Tibial artery (tissue), 4 donors: ENCODE measurements around the gene PICALM.
A peak's percentile ranks its signal among the peaks of the same experiment; 100 is the strongest.

ENCODE experiments used
- DNase-seq, 2 donors: peaks; one replicate each; pipeline ENCODE4 v3.0.0-alpha.2; 2019
- H3K27ac ChIP-seq, 2 donors: fragments of 200-600 bp; sonication (generic) in 1 of 2; 1 replicate in 1 of 2; 2 replicates in 1 of 2; pipeline ENCODE4 v1.5.1; 2018 to 2019; ENCODE audit warnings: mild to moderate bottlenecking in 1 of 2
- H3K27me3 ChIP-seq, 2 donors: fragments of 200-600 bp; sonication (generic) in 1 of 2; one replicate each; pipeline versions ENCODE4 v1.5.1 to v1.6.0; 2016 to 2019
- H3K36me3 ChIP-seq, 3 donors: fragments of 200-600 bp; sonication (generic) in 2 of 3; one replicate each; pipeline ENCODE4 v1.5.1; 2016 to 2019; ENCODE audit warnings: mild to moderate bottlenecking in 2 of 3
- H3K4me1 ChIP-seq, 4 donors: fragments of 200-600 bp; sonication (generic) in 2 of 4; 1 replicate in 3 of 4; 2 replicates in 1 of 4; pipeline ENCODE4 v1.5.1; 2016 to 2019
- H3K4me3 ChIP-seq, 2 donors: fragments of 200-600 bp; sonication (generic) in 1 of 2; 1 replicate in 1 of 2; 2 replicates in 1 of 2; pipeline ENCODE4 v1.5.1; 2018 to 2019; ENCODE audit warnings: mild to moderate bottlenecking in 2 of 2
- H3K9me3 ChIP-seq, 3 donors: fragments of 200-600 bp; sonication (generic) in 1 of 3; one replicate each; pipeline ENCODE4 v1.5.1; 2016 to 2019
- intact Hi-C: fragments of 100-400 bp; cut with DNase I; formaldehyde crosslinking; loops from one replicate; pipeline ENCODE4 v1.15.0; 2023; ENCODE audit warnings: low total_unique reads
- TF ChIP-seq, protein P1 (sequence below), 2 experiments: fragments of 200-600 bp in 1 of 2; fragments of 450-650 bp in 1 of 2; IDR thresholded peaks; one replicate each; pipeline ENCODE4 v1.5.1; 2017 to 2019; ENCODE audit warnings: antibody characterized with exemption in 2 of 2, mild to moderate bottlenecking in 1 of 2, moderate library complexity in 1 of 2

The PICALM gene

DNA sequence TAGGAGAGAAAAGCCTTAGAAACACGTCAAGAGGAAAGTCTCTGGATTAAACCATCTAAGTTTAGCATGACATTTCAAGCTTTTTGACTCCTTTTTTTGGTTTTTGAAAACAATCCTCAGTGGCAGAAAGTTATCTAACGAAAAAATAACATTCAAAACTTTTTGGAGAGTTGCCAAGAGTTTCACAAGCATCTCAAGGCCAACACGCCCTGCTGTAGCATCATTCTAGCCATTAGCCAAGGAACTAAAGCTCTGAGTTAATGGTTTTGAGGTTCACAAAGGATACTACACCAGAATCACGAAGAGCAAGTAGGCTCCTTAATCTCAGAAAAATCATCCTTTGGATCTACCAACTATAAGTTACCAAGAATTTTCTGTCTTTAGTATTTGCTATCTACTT, 94.8 kb downstream of the PICALM start:
- peaks cover 0 to 51% (median 3%) of the 10 kb centered on the region in 4 donors for H3K4me1 ChIP-seq
- DNase-seq, result no peak
- TF ChIP-seq, protein P1, sequence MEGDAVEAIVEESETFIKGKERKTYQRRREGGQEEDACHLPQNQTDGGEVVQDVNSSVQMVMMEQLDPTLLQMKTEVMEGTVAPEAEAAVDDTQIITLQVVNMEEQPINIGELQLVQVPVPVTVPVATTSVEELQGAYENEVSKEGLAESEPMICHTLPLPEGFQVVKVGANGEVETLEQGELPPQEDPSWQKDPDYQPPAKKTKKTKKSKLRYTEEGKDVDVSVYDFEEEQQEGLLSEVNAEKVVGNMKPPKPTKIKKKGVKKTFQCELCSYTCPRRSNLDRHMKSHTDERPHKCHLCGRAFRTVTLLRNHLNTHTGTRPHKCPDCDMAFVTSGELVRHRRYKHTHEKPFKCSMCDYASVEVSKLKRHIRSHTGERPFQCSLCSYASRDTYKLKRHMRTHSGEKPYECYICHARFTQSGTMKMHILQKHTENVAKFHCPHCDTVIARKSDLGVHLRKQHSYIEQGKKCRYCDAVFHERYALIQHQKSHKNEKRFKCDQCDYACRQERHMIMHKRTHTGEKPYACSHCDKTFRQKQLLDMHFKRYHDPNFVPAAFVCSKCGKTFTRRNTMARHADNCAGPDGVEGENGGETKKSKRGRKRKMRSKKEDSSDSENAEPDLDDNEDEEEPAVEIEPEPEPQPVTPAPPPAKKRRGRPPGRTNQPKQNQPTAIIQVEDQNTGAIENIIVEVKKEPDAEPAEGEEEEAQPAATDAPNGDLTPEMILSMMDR (IDR thresholded peaks at IDR 0.05), result no peak
- peak overlapping the region in 1 of 2 donors; percentile 52 for H3K27ac ChIP-seq
- intact Hi-C loops, result no loop called here
- H3K4me3 ChIP-seq, result no peak overlapping the region
- H3K27me3 ChIP-seq, result no peaks in the 10 kb centered on the region
- no peaks in the 10 kb centered on the region for H3K9me3 ChIP-seq
- peaks cover 49 to 61% (median 50%) of the 10 kb centered on the region in 3 donors for H3K36me3 ChIP-seq

DNA sequence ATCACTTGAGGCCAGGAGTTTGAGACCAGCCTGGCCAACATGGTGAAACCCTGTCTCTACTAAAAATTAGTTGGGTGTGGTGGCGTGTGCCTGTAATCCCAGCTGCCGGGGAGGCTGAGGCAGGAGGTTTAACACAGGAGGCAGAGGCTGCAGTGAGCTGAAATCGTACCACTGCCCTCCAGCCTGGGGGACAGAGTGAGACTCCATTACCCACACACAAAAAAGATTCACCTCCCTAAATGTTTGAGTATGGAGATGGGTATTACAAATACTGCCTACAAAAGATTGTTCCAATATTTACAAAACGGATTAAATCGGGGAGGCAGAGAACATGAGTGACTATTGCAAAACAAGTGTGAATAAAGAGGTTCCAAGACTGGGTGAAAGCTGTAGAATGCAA, 98.3 kb downstream of the PICALM start:
- Histone ChIP-seq H3K36me3 (peaks cover 44 to 63% (median 58%) of the 10 kb centered on the region in 3 donors), H3K27me3 (no peaks in the 10 kb centered on the region), H3K4me1 (peaks cover 0 to 35% (median 5%) of the 10 kb centered on the region in 4 donors), H3K4me3 (no peak overlapping the region), H3K27ac (no peak overlapping the region), H3K9me3 (no peaks in the 10 kb centered on the region)
- intact Hi-C loops, result no loop called here
- no peak for DNase-seq
- TF ChIP-seq, protein P1 (IDR thresholded peaks at IDR 0.05), result no peak

DNA sequence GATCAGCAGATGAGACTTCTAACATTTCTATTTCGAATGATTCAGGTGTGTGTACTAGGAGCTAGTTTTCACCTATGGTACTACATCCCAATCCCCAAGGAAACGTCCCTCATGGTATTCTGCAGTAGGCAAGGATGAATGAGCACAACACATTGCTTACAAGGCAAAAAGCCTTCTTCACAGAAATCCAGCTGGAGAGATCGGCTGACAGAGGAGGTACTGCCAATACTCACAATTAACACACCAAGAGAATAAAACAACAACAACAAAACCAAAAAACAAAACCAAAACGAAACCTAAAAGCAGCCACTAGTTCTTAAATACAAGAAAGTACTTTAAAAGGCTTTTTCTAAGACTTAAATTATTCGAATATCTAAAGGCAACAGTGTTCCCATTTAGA, 101.4 kb downstream of the PICALM start:
- H3K27me3 ChIP-seq, result no peaks in the 10 kb centered on the region
- peaks cover 0 to 14% (median 5%) of the 10 kb centered on the region in 4 donors for H3K4me1 ChIP-seq
- TF ChIP-seq, protein P1 (IDR thresholded peaks at IDR 0.05), result no peak
- no peak for DNase-seq
- H3K9me3 ChIP-seq, result no peaks in the 10 kb centered on the region
- H3K36me3 ChIP-seq, result peaks cover 51 to 65% (median 62%) of the 10 kb centered on the region in 3 donors
- H3K27ac ChIP-seq, result no peak overlapping the region
- H3K4me3 ChIP-seq, result no peak overlapping the region
- intact Hi-C loops, result no loop called here

DNA sequence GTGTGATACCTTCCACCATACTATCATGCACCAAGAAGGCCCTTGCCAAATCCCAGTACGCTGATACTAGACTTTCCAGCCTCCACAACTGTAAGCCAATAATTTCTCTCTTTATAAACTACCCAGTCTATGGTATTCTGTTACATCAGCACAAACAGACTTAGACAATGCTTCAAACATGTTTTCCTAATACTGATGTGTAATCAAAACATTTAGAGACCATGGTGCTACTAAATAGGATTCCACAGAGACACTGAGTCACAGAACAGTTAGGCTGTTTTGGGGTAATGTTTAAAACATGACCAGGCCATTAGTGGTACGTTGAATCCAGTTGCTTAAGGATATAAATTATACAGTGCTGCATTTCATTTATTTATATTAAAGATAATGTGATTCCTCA, 103.7 kb downstream of the PICALM start:
- DNase-seq, result no peak
- Histone ChIP-seq H3K27ac (no peak overlapping the region), H3K4me3 (no peak overlapping the region), H3K4me1 (peaks cover 0 to 20% (median 7%) of the 10 kb centered on the region in 4 donors), H3K27me3 (no peaks in the 10 kb centered on the region), H3K36me3 (peaks cover 44 to 64% (median 58%) of the 10 kb centered on the region in 3 donors), H3K9me3 (no peaks in the 10 kb centered on the region)
- intact Hi-C loops, result no loop called here
- TF ChIP-seq, protein P1 (IDR thresholded peaks at IDR 0.05), result no peak

DNA sequence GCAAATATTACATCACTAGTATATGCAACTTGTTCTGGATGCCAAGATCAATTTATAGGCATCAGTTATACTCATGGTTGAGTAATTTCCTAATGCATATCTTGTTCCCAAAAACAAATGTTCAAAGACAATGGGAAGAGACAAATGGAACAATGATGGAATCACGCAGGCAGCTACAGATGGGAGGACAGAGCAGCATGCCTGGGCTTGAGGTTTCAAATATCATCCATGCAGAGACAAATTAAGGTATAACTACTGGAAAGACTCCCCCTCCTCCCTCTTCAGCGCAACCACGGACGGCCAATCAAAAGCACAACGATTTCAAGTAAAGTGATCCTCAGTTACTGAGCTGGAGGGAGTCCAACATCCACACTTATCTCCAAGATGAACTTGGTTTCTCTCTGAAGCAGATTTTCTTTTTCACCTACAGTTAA, 106.9 kb downstream of the PICALM start:
- Histone ChIP-seq H3K4me1 (peaks cover 0 to 6% (median 2%) of the 10 kb centered on the region in 4 donors), H3K36me3 (peaks cover 59 to 76% (median 75%) of the 10 kb centered on the region in 3 donors), H3K9me3 (no peaks in the 10 kb centered on the region), H3K4me3 (no peak overlapping the region), H3K27ac (no peak overlapping the region), H3K27me3 (no peaks in the 10 kb centered on the region)
- intact Hi-C loops, result no loop called here
- no peak for DNase-seq
- TF ChIP-seq, protein P1 (IDR thresholded peaks at IDR 0.05), result no peak

DNA sequence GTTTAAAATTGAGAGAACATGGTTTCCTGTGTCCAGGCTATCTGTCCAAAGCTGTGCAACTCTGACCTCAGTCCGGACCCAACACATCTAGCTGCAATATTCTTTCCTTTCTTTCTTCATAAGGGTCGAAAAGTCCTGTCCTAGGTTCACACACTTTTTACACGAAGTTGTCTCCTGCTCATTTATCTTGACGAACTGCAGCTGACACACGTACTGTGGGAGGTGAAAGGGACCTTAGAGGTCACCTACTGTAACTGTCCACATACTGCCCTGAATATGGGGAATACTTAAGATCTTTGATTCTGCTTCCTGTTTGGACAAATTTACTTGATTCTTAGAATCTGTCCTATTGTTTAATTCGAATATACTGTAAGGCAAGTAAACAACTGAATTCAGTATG, 107.8 kb downstream of the PICALM start:
- Histone ChIP-seq H3K27ac (no peak overlapping the region), H3K27me3 (no peaks in the 10 kb centered on the region), H3K36me3 (peaks cover 61 to 78% (median 76%) of the 10 kb centered on the region in 3 donors), H3K4me3 (no peak overlapping the region), H3K9me3 (no peaks in the 10 kb centered on the region), H3K4me1 (peaks cover 0 to 13% (median 2%) of the 10 kb centered on the region in 4 donors)
- TF ChIP-seq, protein P1 (IDR thresholded peaks at IDR 0.05), result no peak
- intact Hi-C loops, result no loop called here
- no peak for DNase-seq
